HepG2 (cell line): ENCODE measurements around the gene NRG2. TPM values are rescaled to one million over a fixed set of nuclear protein-coding genes. Genes with fewer than 3 reads are reported as not detected.

Experiments
- ATAC-seq: fragments of 200-7000 bp; cut with Tn5 transposase; 3 replicates; pipeline ENCODE4 v1.9.1; 2020; ENCODE audit warnings: mild to moderate bottlenecking, moderate library complexity
- BruUV-seq: library from RNA; stranded (reverse); fragments of 400-500 nt; replicated peaks from 2 replicates; lab custom pipeline; 2021; lab: Mats Ljungman, UMichigan
- CTCF ChIA-PET: fragments of 300-600 bp; formaldehyde crosslinking; extraction: SDS; loops from one replicate; lab custom pipeline; 2021; ENCODE audit warnings: low total read pairs, inconsistent platforms, low intra/inter-chr PET ratio; lab: Yijun Ruan, JAX
- POLR2A ChIA-PET: fragments of 350-600 bp; sonication (Branson Sonifier 250); formaldehyde crosslinking; loops from one replicate; lab custom pipeline; 2020; ENCODE audit warnings: antibody characterized with exemption, inconsistent platforms; lab: Yijun Ruan, JAX
- DNase-seq: peaks from one replicate; pipeline ENCODE4 v3.0.0-alpha.2; 2015; ENCODE audit warnings: low spot score
- FAIRE-seq: peaks from 3 replicates; lab custom pipeline; 2011; peaks lifted over from hg19 to GRCh38; lab: Jason Lieb, UNC
- H2AFZ ChIP-seq: one replicate; pipeline ENCODE4 v1.6.1; 2011; ENCODE audit warnings: low read length, inconsistent platforms
- H3K27ac ChIP-seq: fragments of 300-600 bp; 3 replicates; pipeline ENCODE4 v1.8.0; 2011; ENCODE audit warnings: mixed run types, mild to moderate bottlenecking, mixed read lengths, low read length, inconsistent platforms; ENCODE audit not compliant: insufficient read depth; ENCODE audit errors: extremely low read length
- H3K27me3 ChIP-seq, 2 experiments: fragments of 200-600 bp in 1 of 2; 2 replicates in 1 of 2; 3 replicates in 1 of 2; pipeline versions ENCODE4 v1.6.0 to v1.8.0; 2011; ENCODE audit warnings: low read length in 2 of 2, mild to moderate bottlenecking in 2 of 2, moderate library complexity in 2 of 2, inconsistent platforms in 1 of 2; ENCODE audit not compliant: insufficient read depth in 2 of 2, control insufficient read depth in 1 of 2
- H3K36me3 ChIP-seq, 2 experiments: fragments of 200-600 bp in 1 of 2; replicated peaks in 1 of 2; 2 replicates in 1 of 2; 3 replicates in 1 of 2; pipeline versions ENCODE4 v1.5.1 to v1.8.0; 2011; ENCODE audit warnings: low read length in 2 of 2, inconsistent platforms in 1 of 2; ENCODE audit not compliant: insufficient read depth in 2 of 2, control insufficient read depth in 1 of 2
- H3K4me1 ChIP-seq: 2 replicates; pipeline ENCODE4 v1.5.1; 2012; ENCODE audit warnings: low read length, inconsistent platforms; ENCODE audit not compliant: insufficient read depth
- H3K4me2 ChIP-seq: 2 replicates; pipeline ENCODE4 v1.6.0; 2011; ENCODE audit warnings: low read depth, low read length, inconsistent platforms
- H3K4me3 ChIP-seq, 3 experiments: fragments of 200-600 bp in 1 of 3; sonication (generic), shearing (Covaris generic) in 1 of 3; replicated peaks in 1 of 3; 2 replicates each; pipeline ENCODE4 v1.5.1; 2011 to 2016; ENCODE audit warnings: low read length in 3 of 3, inconsistent platforms in 2 of 3, low read depth in 2 of 3, mild to moderate bottlenecking in 2 of 3, control low read depth in 1 of 3, mixed read lengths in 1 of 3; ENCODE audit not compliant: insufficient read depth in 1 of 3
- H3K79me2 ChIP-seq: one replicate; pipeline ENCODE4 v1.6.1; 2011; ENCODE audit warnings: low read length, inconsistent platforms; ENCODE audit not compliant: insufficient read depth
- H3K9ac ChIP-seq: 2 replicates; pipeline ENCODE4 v1.6.0; 2011; ENCODE audit warnings: mild to moderate bottlenecking, low read depth, low read length, inconsistent platforms; ENCODE audit not compliant: insufficient read depth
- H3K9me3 ChIP-seq: 2 replicates; pipeline ENCODE4 v1.5.1; 2012; ENCODE audit warnings: mild to moderate bottlenecking, low read length
- H4K20me1 ChIP-seq: 2 replicates; pipeline ENCODE4 v1.6.0; 2011; ENCODE audit warnings: inconsistent platforms, mild to moderate bottlenecking, low read length, moderate library complexity; ENCODE audit not compliant: insufficient read depth
- CENPT ChIP-seq: sonication (generic); formaldehyde crosslinking; IDR thresholded peaks from 2 replicates; pipeline ENCODE4 v1.8.0; 2022; ENCODE audit warnings: low read depth, mild to moderate bottlenecking, moderate library complexity, missing genetic modification reagents
- KDM3A ChIP-seq: IDR thresholded peaks from 2 replicates; pipeline ENCODE4 v1.6.1; 2018; ENCODE audit warnings: low read depth, missing compliant biosample characterization
- MYNN ChIP-seq: sonication (generic); formaldehyde crosslinking; IDR thresholded peaks from 2 replicates; pipeline ENCODE4 v1.4.0; 2020; ENCODE audit warnings: mild to moderate bottlenecking, low read depth, missing genetic modification reagents
- TBX2 ChIP-seq: sonication (generic); formaldehyde crosslinking; IDR thresholded peaks from 2 replicates; pipeline ENCODE4 v1.5.0; 2020; ENCODE audit warnings: missing genetic modification reagents, mild to moderate bottlenecking, borderline replicate concordance
- YY1 ChIP-seq: IDR thresholded peaks from 2 replicates; pipeline ENCODE4 v1.6.1; 2011; ENCODE audit warnings: low read length, low read depth, moderate library complexity, mild to moderate bottlenecking; ENCODE audit not compliant: insufficient read depth, insufficient replicate concordance
- ZNF282 ChIP-seq: fragments of 450-650 bp; IDR thresholded peaks from 2 replicates; pipeline ENCODE4 v1.6.1; 2018; ENCODE audit not compliant: partially characterized antibody
- ZNF543 ChIP-seq: sonication (generic); formaldehyde crosslinking; IDR thresholded peaks from 2 replicates; pipeline ENCODE4 v1.4.0; 2020; ENCODE audit warnings: mild to moderate bottlenecking, missing genetic modification reagents
- ZNF564 ChIP-seq: sonication (generic); formaldehyde crosslinking; IDR thresholded peaks from 2 replicates; pipeline ENCODE4 v1.8.1; 2023; ENCODE audit warnings: mild to moderate bottlenecking, missing genetic modification reagents
- ZNF709 ChIP-seq: sonication (generic); formaldehyde crosslinking; IDR thresholded peaks from 2 replicates; pipeline ENCODE4 v1.5.0; 2020; ENCODE audit warnings: mild to moderate bottlenecking, missing genetic modification reagents
- ZNF749 ChIP-seq: sonication (generic); formaldehyde crosslinking; IDR thresholded peaks from 2 replicates; pipeline ENCODE4 v1.8.0; 2022; ENCODE audit warnings: mild to moderate bottlenecking, missing genetic modification reagents, moderate library complexity, borderline replicate concordance
- ZNF841 ChIP-seq: sonication (generic); formaldehyde crosslinking; IDR thresholded peaks from 2 replicates; pipeline ENCODE4 v1.8.1; 2023; ENCODE audit warnings: missing genetic modification reagents, borderline replicate concordance
- WGBS: methylation state at CpG from one replicate; pipeline ENCODE4 v1.1.6; 2017; ENCODE audit warnings: low lambda C conversion rate; 5-methylcytosine and 5-hydroxymethylcytosine counted together
- in situ Hi-C: cut with HindIII; loops from 2 replicates; pipeline ENCODE4 v1.10.0; 2017; ENCODE audit warnings: low pct_unique_long_range_greater_than_20kb; ENCODE audit not compliant: extremely low pct_ligation_motif_present
- intact Hi-C: fragments of 100-400 bp; cut with micrococcal nuclease; formaldehyde crosslinking; loops from one replicate; pipeline ENCODE4 v1.10.0; 2022; ENCODE audit not compliant: unreplicated experiment
- polyA plus RNA-seq, 8 experiments: library from polyadenylated mRNA; depleted of rRNA in 3 of 8; stranded (reverse) in 7 of 8; unstranded in 1 of 8; fragments of >200 nt; fragmentation: Illumina TruSeq in 4 of 8; extraction: Trizol in 4 of 8; gene quantifications; 2 replicates each; pipeline versions ENCODE4 v1.2.1 to v1.2.3, GENCODE V29; 2011 to 2016; ENCODE audit warnings: low read depth in 4 of 8, missing spikeins in 1 of 8, mixed read lengths in 1 of 8; ENCODE audit not compliant: insufficient read depth in 1 of 8
- total RNA-seq, 5 experiments: library from RNA; depleted of rRNA; stranded (reverse); fragments of >200 nt; fragmentation: Illumina TruSeq; extraction: Trizol; gene quantifications; 2 replicates each; pipeline ENCODE4 v1.2.3, GENCODE V29; 2016; ENCODE audit warnings: low read depth in 1 of 5
- TF ChIP-seq, protein P1 (sequence below): IDR thresholded peaks from 2 replicates; pipeline ENCODE4 v1.6.1; 2016; ENCODE audit warnings: missing compliant biosample characterization, missing genetic modification reagents, borderline replicate concordance
- TF ChIP-seq, protein P2 (sequence below): sonication (generic); formaldehyde crosslinking; IDR thresholded peaks from 2 replicates; pipeline ENCODE4 v1.5.0; 2020; ENCODE audit warnings: mild to moderate bottlenecking, missing genetic modification reagents
- TF ChIP-seq, protein P3 (sequence below): sonication (generic); formaldehyde crosslinking; IDR thresholded peaks from 2 replicates; pipeline ENCODE4 v1.8.0; 2022; ENCODE audit warnings: mild to moderate bottlenecking, missing genetic modification reagents, moderate library complexity
- TF ChIP-seq, protein P4 (sequence below): fragments of 450-650 bp; IDR thresholded peaks from 2 replicates; pipeline ENCODE4 v1.6.1; 2017; ENCODE audit warnings: mild to moderate bottlenecking

The NRG2 gene
- total and polyA plus RNA-seq, 2 of the 13 experiments (the other 11 are each of a cell fraction or from before 2014, with no cell fraction given): not detected

DNA sequence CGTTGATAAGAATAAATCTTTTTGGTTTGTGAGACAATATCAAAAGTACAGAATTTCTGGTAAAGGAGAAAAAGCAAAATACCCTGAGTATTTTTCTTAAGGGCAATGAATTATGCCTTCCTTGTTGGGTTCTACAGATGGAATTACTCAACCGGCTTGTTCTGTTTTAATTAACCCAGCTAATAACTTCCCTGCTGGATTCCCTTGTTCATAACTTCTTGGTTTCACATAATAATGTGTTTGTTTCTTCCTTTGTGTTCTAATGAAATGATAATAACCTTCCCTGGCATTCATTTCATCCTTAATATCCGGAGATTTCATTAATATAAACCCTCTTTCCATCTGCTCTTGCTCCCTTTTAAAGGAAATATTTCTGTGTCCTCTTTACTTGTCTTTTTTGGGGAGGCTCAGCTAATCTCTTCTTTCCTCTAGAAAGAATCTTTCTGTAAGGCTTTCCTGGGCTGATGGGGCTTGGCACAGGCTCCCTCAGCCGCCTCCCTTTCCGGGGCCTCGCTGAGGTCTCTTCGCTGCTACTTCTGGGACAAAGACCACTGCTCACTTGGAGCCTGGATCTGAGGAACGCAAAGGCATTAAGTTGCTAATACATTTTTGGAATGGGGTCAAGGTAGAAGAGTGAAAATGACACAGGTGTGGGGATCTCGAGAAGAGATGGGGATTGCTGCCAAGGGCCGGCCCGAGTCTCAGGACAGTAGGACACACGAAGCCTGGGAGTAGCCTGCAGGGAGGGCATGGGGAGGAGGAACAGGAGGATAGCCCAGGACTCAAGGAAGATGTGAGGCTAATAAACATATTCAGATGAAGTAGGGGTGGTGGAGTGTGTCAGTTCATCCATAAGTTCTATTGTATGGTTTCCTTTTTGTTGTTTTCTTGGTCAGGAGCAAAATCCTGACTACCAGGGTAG lies 118.5 kb downstream of the NRG2 start:
- 20% methylated on average over 12 of the region's 12 CpGs for WGBS
- no peak for DNase-seq
- no peak for ATAC-seq
- H3K4me1 ChIP-seq: no peaks in the 10 kb centered on the region
- no peak for TF ChIP-seq ZNF749 (CRISPR knock-in tag)
- no peak for TF ChIP-seq ZNF709 (CRISPR knock-in tag)
- no peak for TF ChIP-seq ZNF282
- no peak for TF ChIP-seq TBX2 (CRISPR knock-in tag)
- TF ChIP-seq MYNN (CRISPR knock-in tag): no peak
- TF ChIP-seq ZNF543 (CRISPR knock-in tag): no peak
- TF ChIP-seq ZNF564 (CRISPR knock-in tag): no peak
- no peak for TF ChIP-seq CENPT
- no peak for TF ChIP-seq ZNF841
- TF ChIP-seq, protein P1, sequence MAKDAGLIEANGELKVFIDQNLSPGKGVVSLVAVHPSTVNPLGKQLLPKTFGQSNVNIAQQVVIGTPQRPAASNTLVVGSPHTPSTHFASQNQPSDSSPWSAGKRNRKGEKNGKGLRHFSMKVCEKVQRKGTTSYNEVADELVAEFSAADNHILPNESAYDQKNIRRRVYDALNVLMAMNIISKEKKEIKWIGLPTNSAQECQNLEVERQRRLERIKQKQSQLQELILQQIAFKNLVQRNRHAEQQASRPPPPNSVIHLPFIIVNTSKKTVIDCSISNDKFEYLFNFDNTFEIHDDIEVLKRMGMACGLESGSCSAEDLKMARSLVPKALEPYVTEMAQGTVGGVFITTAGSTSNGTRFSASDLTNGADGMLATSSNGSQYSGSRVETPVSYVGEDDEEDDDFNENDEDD (CRISPR knock-in tag): no peak
- TF ChIP-seq, protein P2, sequence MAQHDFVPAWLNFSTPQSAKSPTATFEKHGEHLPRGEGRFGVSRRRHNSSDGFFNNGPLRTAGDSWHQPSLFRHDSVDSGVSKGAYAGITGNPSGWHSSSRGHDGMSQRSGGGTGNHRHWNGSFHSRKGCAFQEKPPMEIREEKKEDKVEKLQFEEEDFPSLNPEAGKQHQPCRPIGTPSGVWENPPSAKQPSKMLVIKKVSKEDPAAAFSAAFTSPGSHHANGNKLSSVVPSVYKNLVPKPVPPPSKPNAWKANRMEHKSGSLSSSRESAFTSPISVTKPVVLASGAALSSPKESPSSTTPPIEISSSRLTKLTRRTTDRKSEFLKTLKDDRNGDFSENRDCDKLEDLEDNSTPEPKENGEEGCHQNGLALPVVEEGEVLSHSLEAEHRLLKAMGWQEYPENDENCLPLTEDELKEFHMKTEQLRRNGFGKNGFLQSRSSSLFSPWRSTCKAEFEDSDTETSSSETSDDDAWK (CRISPR knock-in tag): no peak
- TF ChIP-seq, protein P3, sequence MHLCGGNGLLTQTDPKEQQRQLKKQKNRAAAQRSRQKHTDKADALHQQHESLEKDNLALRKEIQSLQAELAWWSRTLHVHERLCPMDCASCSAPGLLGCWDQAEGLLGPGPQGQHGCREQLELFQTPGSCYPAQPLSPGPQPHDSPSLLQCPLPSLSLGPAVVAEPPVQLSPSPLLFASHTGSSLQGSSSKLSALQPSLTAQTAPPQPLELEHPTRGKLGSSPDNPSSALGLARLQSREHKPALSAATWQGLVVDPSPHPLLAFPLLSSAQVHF: no peak
- no peak for TF ChIP-seq YY1
- no peak for TF ChIP-seq KDM3A (CRISPR knock-in tag)
- TF ChIP-seq, protein P4, sequence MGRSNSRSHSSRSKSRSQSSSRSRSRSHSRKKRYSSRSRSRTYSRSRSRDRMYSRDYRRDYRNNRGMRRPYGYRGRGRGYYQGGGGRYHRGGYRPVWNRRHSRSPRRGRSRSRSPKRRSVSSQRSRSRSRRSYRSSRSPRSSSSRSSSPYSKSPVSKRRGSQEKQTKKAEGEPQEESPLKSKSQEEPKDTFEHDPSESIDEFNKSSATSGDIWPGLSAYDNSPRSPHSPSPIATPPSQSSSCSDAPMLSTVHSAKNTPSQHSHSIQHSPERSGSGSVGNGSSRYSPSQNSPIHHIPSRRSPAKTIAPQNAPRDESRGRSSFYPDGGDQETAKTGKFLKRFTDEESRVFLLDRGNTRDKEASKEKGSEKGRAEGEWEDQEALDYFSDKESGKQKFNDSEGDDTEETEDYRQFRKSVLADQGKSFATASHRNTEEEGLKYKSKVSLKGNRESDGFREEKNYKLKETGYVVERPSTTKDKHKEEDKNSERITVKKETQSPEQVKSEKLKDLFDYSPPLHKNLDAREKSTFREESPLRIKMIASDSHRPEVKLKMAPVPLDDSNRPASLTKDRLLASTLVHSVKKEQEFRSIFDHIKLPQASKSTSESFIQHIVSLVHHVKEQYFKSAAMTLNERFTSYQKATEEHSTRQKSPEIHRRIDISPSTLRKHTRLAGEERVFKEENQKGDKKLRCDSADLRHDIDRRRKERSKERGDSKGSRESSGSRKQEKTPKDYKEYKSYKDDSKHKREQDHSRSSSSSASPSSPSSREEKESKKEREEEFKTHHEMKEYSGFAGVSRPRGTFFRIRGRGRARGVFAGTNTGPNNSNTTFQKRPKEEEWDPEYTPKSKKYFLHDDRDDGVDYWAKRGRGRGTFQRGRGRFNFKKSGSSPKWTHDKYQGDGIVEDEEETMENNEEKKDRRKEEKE: no peak
- TF ChIP-seq, all 625 proteins: peak for 0
- no peak overlapping the region for H3K9ac ChIP-seq
- peaks cover 0 to 28% of the 10 kb centered on the region in 2 experiments; a peak in 3 of 5 replicates for H3K27me3 ChIP-seq
- CTCF ChIA-PET: no interaction called here
- H3K36me3 ChIP-seq: no peaks in the 10 kb centered on the region
- in situ Hi-C loops: no loop called here
- H2AFZ ChIP-seq: no peak overlapping the region
- H4K20me1 ChIP-seq: no peaks in the 10 kb centered on the region
- H3K9me3 ChIP-seq: no peaks in the 10 kb centered on the region
- no peak overlapping the region for H3K4me2 ChIP-seq
- POLR2A ChIA-PET: no interaction called here
- no peaks in the 10 kb centered on the region for H3K79me2 ChIP-seq
- no peak overlapping the region for H3K4me3 ChIP-seq
- intact Hi-C loops: no loop called here
- no peak for FAIRE-seq
- BruUV-seq: no TSS peak
- no peak overlapping the region for H3K27ac ChIP-seq
